Panc1 (cell line): Measurements from ENCODE around the gene NTSR2. TPM values are rescaled to one million over a fixed set of nuclear protein-coding genes. Genes with fewer than 3 reads are reported as not detected.

Experiments
- ATAC-seq: fragments of 200-7000 bp; cut with Tn5 transposase; 2 replicates; pipeline ENCODE4 v1.9.1; 2020; ENCODE audit warnings: mild to moderate bottlenecking, moderate library complexity
- BruUV-seq: library from RNA; stranded (reverse); fragments of 400-500 nt; replicated peaks from 2 replicates; lab custom pipeline; 2021; lab: Mats Ljungman, UMichigan
- CTCF ChIA-PET: fragments of 300-600 bp; sonication (Branson Sonifier 250); formaldehyde crosslinking; loops from one replicate; lab custom pipeline; 2022; ENCODE audit warnings: antibody characterized with exemption; lab: Charles Lee
- POLR2A ChIA-PET: fragments of 300-600 bp; sonication (Branson Sonifier 250); formaldehyde crosslinking; loops from one replicate; lab custom pipeline; 2022; ENCODE audit warnings: antibody characterized with exemption; lab: Charles Lee
- DNase-seq: peaks from one replicate; pipeline ENCODE4 v3.0.0-alpha.2; 2010; ENCODE audit warnings: low read depth, low spot score
- H3K27ac ChIP-seq: 2 replicates; pipeline ENCODE4 v1.5.1; 2011; ENCODE audit warnings: mild to moderate bottlenecking, low read length, inconsistent platforms
- H3K27me3 ChIP-seq: fragments of 200-500 bp; sonication (Bioruptor generic); 2 replicates; pipeline ENCODE4 v1.6.0; 2014; ENCODE audit warnings: low read length, inconsistent platforms; ENCODE audit not compliant: control insufficient read depth, insufficient read depth
- H3K36me3 ChIP-seq: fragments of 200-500 bp; sonication (Bioruptor generic); 2 replicates; pipeline ENCODE4 v1.5.1; 2014; ENCODE audit warnings: inconsistent platforms, mild to moderate bottlenecking, low read length, moderate library complexity; ENCODE audit not compliant: control insufficient read depth, insufficient read depth
- H3K4me1 ChIP-seq: 2 replicates; pipeline ENCODE4 v1.5.1; 2011; ENCODE audit warnings: inconsistent platforms, mild to moderate bottlenecking, low read length, moderate library complexity; ENCODE audit not compliant: control insufficient read depth, insufficient read depth
- H3K4me3 ChIP-seq, 2 experiments: 2 replicates each; pipeline ENCODE4 v1.5.1; 2011 to 2012; ENCODE audit warnings: low read depth in 2 of 2, low read length in 2 of 2, mild to moderate bottlenecking in 2 of 2, inconsistent platforms in 1 of 2, moderate library complexity in 1 of 2
- H3K9me3 ChIP-seq: fragments of 200-500 bp; sonication (Bioruptor generic); 2 replicates; pipeline ENCODE4 v1.5.1; 2014; ENCODE audit warnings: low read depth, mild to moderate bottlenecking, inconsistent platforms, low read length, moderate library complexity; ENCODE audit not compliant: control insufficient read depth, insufficient read depth
- CTCF ChIP-seq: fragments of 450-650 bp; IDR thresholded peaks from 2 replicates; pipeline ENCODE4 v1.5.1; 2017; ENCODE audit warnings: mild to moderate bottlenecking
- POLR2AphosphoS5 ChIP-seq: IDR thresholded peaks from 2 replicates; pipeline ENCODE4 v1.6.1; 2012; ENCODE audit warnings: mild to moderate bottlenecking, low read depth, low read length, moderate library complexity
- REST ChIP-seq, 2 experiments: IDR thresholded peaks; 2 replicates each; pipeline ENCODE4 v1.6.1; 2011 to 2012; ENCODE audit warnings: low read depth in 2 of 2, control low read depth in 1 of 2, low read length in 1 of 2, mild to moderate bottlenecking in 1 of 2, moderate library complexity in 1 of 2; ENCODE audit not compliant: insufficient read depth in 1 of 2
- SIN3A ChIP-seq: IDR thresholded peaks from 2 replicates; pipeline ENCODE4 v1.6.1; 2012; ENCODE audit warnings: low read depth, mild to moderate bottlenecking, low read length, moderate library complexity, borderline replicate concordance; ENCODE audit not compliant: insufficient read depth
- TCF7L2 ChIP-seq: IDR thresholded peaks from 2 replicates; pipeline ENCODE4 v1.6.1; 2011; ENCODE audit warnings: mild to moderate bottlenecking, low read depth, low read length, inconsistent platforms
- in situ Hi-C: cut with HindIII; loops from 2 replicates; pipeline ENCODE4 v1.10.0; 2016; ENCODE audit warnings: low sequenced_read_pairs, low pct_unique_long_range_greater_than_20kb
- intact Hi-C: fragments of 100-400 bp; cut with micrococcal nuclease; formaldehyde crosslinking; loops from one replicate; pipeline ENCODE4 v1.10.0; 2022; ENCODE audit not compliant: unreplicated experiment
- total RNA-seq: library from RNA; stranded (reverse); gene quantifications from one replicate; pipeline ENCODE4 v1.2.1, GENCODE V29; 2021; ENCODE audit not compliant: unreplicated experiment

NTSR2 gene
- total RNA-seq, 1 experiment from 2014 or later: 0.15 TPM

GRCh38 chr2:11657646-11658045, 12.3 kb downstream of the NTSR2 start:
- ATAC-seq: no peak
- intact Hi-C loops: no loop called here
- Histone ChIP-seq H3K4me1 (no peaks in the 10 kb centered on the region), H3K27me3 (no peaks in the 10 kb centered on the region; the same call in 1 of the 2 replicates), H3K36me3 (no peaks in the 10 kb centered on the region), H3K4me3 (no peak overlapping the region), H3K9me3 (no peaks in the 10 kb centered on the region), H3K27ac (no peak overlapping the region)
- CTCF ChIA-PET: no interaction called here
- POLR2A ChIA-PET: no interaction called here
- in situ Hi-C loops: no loop called here
- no peak for TF ChIP-seq POLR2AphosphoS5
- no peak for TF ChIP-seq TCF7L2
- BruUV-seq: no TSS peak
- no peak for DNase-seq

GRCh38 chr2:11657195-11657594, 12.8 kb downstream of the NTSR2 start:
- no peaks in the 10 kb centered on the region for H3K36me3 ChIP-seq
- H3K4me3 ChIP-seq: no peak overlapping the region
- DNase-seq: no peak
- no TSS peak for BruUV-seq
- in situ Hi-C loops: no loop called here
- intact Hi-C loops: no loop called here
- H3K27me3 ChIP-seq: peaks cover 3% of the 10 kb centered on the region; the same call in 1 of the 2 replicates
- no peaks in the 10 kb centered on the region for H3K9me3 ChIP-seq
- H3K4me1 ChIP-seq: no peaks in the 10 kb centered on the region
- no peak overlapping the region for H3K27ac ChIP-seq
- ChIA-PET CTCF (no interaction called here), POLR2A (no interaction called here)
- TF ChIP-seq POLR2AphosphoS5 (no peak), CTCF (no peak), SIN3A (no peak), REST (IDR thresholded peaks at IDR 0.05; ENCODE audit: insufficient read depth in 1 of 2, low read depth in 2 of 2, low read length in 1 of 2) (no peak), TCF7L2 (no peak)
- no peak for ATAC-seq

GRCh38 chr2:11656671-11657101, 13.3 kb downstream of the NTSR2 start:
- Histone ChIP-seq H3K36me3 (no peaks in the 10 kb centered on the region), H3K4me1 (no peaks in the 10 kb centered on the region), H3K4me3 (no peak overlapping the region), H3K27me3 (peaks cover 3% of the 10 kb centered on the region; the same call in 1 of the 2 replicates), H3K27ac (no peak overlapping the region), H3K9me3 (no peaks in the 10 kb centered on the region)
- ChIA-PET POLR2A (no interaction called here), CTCF (no interaction called here)
- intact Hi-C loops (no loop called here), in situ Hi-C loops (no loop called here)
- no TSS peak for BruUV-seq
- no peak for TF ChIP-seq SIN3A
- TF ChIP-seq POLR2AphosphoS5: no peak
- no peak for TF ChIP-seq REST (IDR thresholded peaks at IDR 0.05; ENCODE audit: insufficient read depth in 1 of 2, low read depth in 2 of 2, low read length in 1 of 2)
- no peak for TF ChIP-seq TCF7L2
- no peak for TF ChIP-seq CTCF
- ATAC-seq (no peak), DNase-seq (no peak)
